Hepatic stellate cell (primary cell): ENCODE data around the gene TEAD2.

Experiments used
- DNase-seq: peaks from one replicate; pipeline ENCODE4 v3.0.0; 2011; ENCODE audit warnings: low spot score

TEAD2 gene

GRCh38 chr19:49362048-49362928 is at the start of gene TEAD2:
Gene TEAD2, minus strand, starts transcription at chr19:49362416. Its CDS starts 2,341 bp downstream, at chr19:49360075.
- peak; percentile 82 for DNase-seq

DNA sequence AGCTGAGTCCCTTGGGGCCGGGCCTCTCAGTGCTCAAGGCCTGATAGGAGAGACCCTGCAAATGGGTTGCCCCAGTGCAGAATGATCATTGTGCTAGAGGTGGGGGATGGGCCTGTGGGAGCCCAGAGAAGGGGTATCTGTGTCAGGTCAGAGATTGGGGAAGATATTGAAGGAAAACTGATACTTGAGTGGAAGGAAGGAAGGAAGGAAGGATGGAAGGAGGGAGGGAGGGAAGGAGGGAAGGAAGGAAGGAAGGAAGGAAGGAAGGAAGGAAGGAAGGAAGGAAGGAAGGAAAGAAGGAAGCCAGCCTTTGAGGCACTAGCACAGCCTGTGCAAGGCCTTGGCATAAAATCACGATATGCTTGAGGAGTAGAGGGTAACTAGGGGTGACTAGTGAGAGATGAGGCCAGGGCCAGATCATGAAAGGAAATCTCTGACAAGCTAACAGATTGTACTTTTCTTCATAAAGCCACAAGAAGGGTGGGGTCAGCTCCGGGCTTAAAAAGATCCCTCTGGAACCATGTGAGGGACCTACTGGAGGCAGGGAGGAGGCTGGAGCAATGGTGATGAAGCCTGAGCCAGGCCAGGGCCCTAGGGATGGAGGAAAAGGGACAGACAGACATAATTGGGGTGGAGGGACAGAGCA is 49.6 kb upstream of the TEAD2 start:
- DNase-seq = no peak

- DNase-seq = no peak
Observed at GRCh38 chr19:49409441-49410029, 47.3 kb upstream of the TEAD2 start.

- DNase-seq = no peak
Observed at GRCh38 chr19:49408816-49409440, 46.7 kb upstream of the TEAD2 start.

- no peak for DNase-seq
Observed at GRCh38 chr19:49407482-49408015, 45.3 kb upstream of the TEAD2 start.

GRCh38 chr19:49407079-49407478 is 44.9 kb upstream of the TEAD2 start:
- no peak for DNase-seq

GRCh38 chr19:49403404-49404187 is 41.4 kb upstream of the TEAD2 start:
- no peak for DNase-seq

GRCh38 chr19:49400029-49400428 is 37.8 kb upstream of the TEAD2 start:
- no peak for DNase-seq

GRCh38 chr19:49398931-49399330 is 36.7 kb upstream of the TEAD2 start:
- no peak for DNase-seq

DNA sequence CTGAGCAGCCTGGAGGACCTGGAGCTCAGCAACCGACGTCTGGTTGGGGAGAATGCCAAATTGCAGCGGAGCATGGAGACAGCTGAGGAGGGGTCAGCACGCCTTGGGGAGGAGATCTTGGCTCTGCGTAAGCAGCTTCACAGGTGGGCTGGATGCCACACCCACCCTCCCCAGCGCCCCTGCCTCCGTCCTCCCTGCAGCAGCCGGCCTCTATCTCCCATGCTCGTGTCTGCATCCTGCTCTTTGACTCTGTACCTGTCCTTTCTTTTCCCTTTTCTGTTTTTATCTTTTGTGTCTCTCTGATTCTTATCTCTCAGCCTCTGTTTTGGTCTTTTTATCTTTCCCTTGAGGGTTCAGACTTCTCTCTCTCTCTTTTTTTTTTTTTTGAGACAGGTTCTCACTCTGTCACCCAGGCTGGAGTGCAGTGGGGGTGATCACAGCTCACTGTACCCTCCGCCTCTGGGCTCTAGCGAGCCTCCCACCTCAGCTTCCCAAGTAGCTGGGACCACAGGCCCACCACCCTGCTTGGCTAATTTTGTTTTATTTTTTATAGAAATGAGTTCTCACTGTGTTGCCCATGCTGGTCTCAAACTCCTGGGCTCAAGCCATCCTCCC is 35.9 kb upstream of the TEAD2 start:
- DNase-seq = no peak

GRCh38 chr19:49396738-49397505 is 34.7 kb upstream of the TEAD2 start:
- DNase-seq = no peak

DNA sequence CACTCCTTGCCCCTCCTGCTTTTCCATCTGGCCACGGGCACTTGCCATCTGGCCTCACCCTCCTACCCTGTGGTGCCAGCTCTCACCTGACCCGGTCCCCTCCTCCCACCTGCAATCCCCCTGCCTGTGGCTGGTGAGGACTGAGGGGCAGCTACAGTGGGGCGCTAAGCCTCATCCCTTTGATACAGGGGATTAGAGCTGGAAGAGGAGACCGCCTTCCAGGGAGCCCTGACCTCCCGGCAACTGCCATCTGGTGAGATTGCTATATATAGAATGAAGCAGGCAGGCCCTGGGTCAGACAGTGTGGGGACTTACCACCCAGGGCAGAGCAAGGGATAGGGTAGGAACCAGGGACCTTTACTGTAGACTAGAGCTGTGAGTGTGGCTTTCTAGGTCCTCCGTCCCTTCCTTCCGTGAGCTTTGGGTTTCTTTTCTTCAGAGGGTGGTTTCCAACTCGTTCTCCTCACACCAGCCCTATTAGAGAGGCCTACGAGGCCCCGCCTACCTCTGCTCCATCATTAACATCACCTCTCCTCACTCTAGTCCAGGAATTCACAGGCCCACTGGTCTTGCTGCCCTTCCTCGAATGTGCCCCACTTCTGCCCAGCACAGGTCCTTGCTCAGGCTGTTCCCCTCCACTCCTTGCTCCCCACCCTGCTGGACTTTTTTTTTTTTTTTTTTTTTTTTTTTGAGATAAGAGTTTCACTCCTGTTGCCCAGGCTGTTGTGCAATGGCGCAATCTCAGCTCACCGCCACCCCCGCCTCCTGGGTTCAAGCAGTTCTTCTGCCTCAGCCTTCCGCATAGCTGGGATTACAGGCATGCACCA is 33.6 kb upstream of the TEAD2 start:
- no peak for DNase-seq

GRCh38 chr19:49393881-49394280 is 31.7 kb upstream of the TEAD2 start:
- no peak for DNase-seq

DNA sequence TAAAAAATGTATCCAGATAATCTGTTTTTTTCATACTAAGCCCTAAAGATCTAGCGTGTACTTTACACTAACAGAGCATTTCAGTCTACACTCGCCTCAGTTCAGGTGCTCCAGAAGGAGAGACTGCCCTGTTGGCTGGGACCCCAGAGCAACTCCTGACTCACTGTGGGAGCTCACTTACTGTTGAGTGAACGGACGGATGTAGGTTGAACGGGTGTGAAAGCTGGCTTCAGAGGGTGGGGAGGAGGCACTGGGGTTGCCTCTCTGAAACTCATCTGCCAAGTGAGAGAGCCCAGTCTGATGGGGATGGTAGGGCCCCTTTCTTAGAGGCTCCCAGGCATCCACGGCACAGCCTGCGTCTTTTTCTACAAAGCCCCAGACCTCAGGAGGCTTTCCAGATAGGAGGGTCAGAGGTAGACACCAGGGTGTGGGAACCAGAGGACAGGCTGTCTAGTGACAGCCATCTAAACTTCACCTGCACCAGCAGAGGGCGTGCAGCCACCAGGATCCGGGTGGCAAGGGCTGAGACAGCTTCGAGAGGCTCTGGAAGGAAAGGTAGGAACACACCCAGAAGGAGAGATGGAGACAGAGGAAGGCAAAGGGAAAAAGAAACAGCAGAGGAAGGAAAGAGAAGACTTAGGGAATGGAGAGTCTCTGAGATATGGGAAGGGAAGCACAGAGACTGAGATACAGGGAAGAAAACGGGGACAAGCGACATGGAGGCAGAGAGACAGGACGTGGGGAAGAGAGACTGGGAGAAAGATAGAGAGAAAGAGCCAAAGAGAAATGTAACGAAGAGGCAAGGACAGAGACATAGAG is 29.6 kb upstream of the TEAD2 start:
- peak; percentile 80 for DNase-seq

DNA sequence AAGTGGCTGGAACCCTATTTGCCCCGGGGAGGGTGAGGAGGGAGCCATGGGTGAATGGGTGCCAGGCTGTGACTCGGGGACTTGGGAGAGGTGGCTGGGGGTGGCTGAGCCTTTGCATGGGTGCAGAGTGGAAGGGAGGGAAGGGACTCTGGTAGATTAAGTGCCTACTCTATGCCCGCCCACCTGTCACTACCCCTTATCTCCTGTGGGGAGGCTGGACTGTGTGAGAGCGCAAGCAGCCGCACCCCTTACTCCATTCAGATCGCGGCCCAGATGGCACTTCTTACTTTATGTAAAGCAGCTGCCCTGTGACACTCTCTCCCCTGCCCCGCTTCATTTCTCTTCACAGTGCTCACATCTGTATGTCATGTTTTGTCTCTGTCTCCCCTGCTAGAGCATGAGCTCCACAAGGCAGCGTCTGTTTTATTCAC is 28.7 kb upstream of the TEAD2 start:
- DNase-seq = no peak

DNA sequence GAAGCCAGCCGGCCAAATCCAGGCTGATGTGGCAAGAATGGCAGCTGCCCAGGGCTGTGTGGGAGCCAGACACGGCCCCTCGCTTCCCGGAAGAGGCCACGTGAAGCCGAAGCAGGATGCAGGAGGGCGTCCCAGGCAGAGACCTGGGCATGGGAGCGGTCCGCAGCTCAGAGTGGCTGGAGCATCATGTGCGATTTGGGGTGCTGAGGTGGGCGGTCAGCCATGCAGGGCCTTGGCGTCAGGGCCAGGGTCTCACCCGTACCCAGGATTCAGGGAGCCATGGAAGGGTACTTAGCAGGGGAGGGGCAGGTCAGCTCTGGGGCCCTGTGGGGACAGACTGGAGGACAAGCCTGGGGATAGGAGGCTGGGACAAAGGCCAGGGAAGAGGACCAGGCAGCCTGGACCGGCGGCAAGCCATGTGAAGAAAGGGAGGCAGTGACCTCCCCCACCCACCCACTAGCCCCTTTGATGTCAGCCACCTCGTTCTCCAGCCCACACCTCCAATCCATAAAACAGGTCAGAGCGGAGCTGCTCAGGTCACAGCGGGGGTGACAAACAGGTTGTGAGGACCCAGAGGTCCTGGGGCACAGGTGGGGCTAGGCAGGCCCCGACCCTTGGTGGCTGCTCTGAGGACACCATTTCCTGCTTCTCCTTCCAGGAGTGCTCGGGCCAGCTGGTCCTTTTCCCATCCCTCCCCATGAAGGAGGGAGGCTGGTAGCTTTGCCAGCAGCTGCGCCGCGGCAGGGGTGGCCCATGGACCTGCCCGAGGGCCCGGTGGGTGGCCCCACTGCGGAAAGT is 28.1 kb upstream of the TEAD2 start:
- no peak for DNase-seq

GRCh38 chr19:49389406-49389805 is 27.2 kb upstream of the TEAD2 start:
- DNase-seq = no peak

DNA sequence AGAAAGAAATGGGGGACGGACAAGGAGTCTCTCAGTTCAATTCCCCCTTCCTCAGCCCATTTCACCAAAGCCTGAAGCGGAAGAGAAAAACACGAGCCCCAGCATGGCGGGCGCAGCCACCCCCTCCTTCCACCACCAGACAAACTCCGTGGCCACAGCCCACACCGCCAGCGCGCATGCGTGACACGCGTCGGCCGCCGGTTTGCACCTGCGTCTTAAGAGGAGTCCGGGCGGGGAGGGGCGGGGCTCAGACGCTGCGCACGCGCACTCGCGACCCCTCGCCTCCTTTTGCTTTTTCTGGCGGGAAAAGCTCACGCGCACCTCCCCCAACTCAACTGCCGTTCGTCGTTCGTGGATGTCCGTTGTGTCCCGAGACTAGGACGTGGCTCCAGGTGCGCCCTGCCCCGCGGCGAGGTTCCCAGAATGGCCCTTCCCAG is 25.7 kb upstream of the TEAD2 start, which contains the start of gene KASH5:
TSS of gene KASH5 (plus strand) at position 314 of the 437 bp plus-strand sequence. CDS start 2,635 bp downstream, outside the sequence.
- DNase-seq = no peak
